IMR-90 (cell line): ENCODE results near the gene CPNE2. TPM values are rescaled to one million over a fixed set of nuclear protein-coding genes. Genes with fewer than 3 reads are reported as not detected.

Experiments
- ATAC-seq: fragments of 200-7000 bp; cut with Tn5 transposase; 2 replicates; pipeline ENCODE4 v1.9.1; 2020; ENCODE audit warnings: low read depth, mild to moderate bottlenecking, moderate library complexity
- BruUV-seq: library from RNA; stranded (reverse); fragments of 400-500 nt; replicated peaks from 2 replicates; lab custom pipeline; 2021; lab: Mats Ljungman, UMichigan
- CTCF ChIA-PET: fragments of 300-600 bp; formaldehyde crosslinking; extraction: SDS; loops from one replicate; lab custom pipeline; 2021; ENCODE audit warnings: antibody characterized with exemption; lab: Yijun Ruan, JAX
- POLR2A ChIA-PET: fragments of 300-600 bp; sonication (Branson Sonifier 250); formaldehyde crosslinking; loops from one replicate; lab custom pipeline; 2022; ENCODE audit warnings: antibody characterized with exemption; ENCODE audit not compliant: unreplicated experiment; lab: Charles Lee
- DNase-seq: peaks from one replicate; pipeline ENCODE4 v3.0.0; 2013
- H2AFZ ChIP-seq: replicated peaks from 2 replicates; pipeline ENCODE3; 2013; ENCODE audit warnings: low read length, mild to moderate bottlenecking; ENCODE audit not compliant: poor library complexity
- H2AK5ac ChIP-seq: 2 replicates; pipeline ENCODE4 v1.6.1; 2013; ENCODE audit warnings: low read depth, low read length, inconsistent platforms
- H2AK9ac ChIP-seq: replicated peaks from 2 replicates; pipeline ENCODE3; 2013; ENCODE audit warnings: mild to moderate bottlenecking, low read depth, low read length, moderate library complexity; ENCODE audit not compliant: poor library complexity
- H2BK120ac ChIP-seq: 2 replicates; pipeline ENCODE4 v1.6.1; 2013; ENCODE audit warnings: low read depth, low read length, inconsistent platforms
- H2BK15ac ChIP-seq: 3 replicates; pipeline ENCODE4 v1.6.1; 2013; ENCODE audit warnings: low read depth, low read length, inconsistent platforms
- H2BK20ac ChIP-seq: 2 replicates; pipeline ENCODE4 v1.6.1; 2013; ENCODE audit warnings: low read depth, mild to moderate bottlenecking, inconsistent platforms, low read length, moderate library complexity
- H2BK5ac ChIP-seq: 2 replicates; pipeline ENCODE4 v1.6.1; 2013; ENCODE audit warnings: mild to moderate bottlenecking, low read depth, low read length, inconsistent platforms; ENCODE audit not compliant: poor library complexity, severe bottlenecking
- H3K14ac ChIP-seq: replicated peaks from 2 replicates; pipeline ENCODE4 v1.6.1; 2013; ENCODE audit warnings: low read depth, low read length, inconsistent platforms
- H3K18ac ChIP-seq: 2 replicates; pipeline ENCODE4 v1.6.1; 2013; ENCODE audit warnings: low read depth, low read length, control low read depth
- H3K23ac ChIP-seq: 2 replicates; pipeline ENCODE4 v1.6.1; 2013; ENCODE audit warnings: low read depth, low read length, inconsistent platforms
- H3K27ac ChIP-seq: 2 replicates; pipeline ENCODE4 v1.5.1; 2013; ENCODE audit warnings: mild to moderate bottlenecking, control low read depth, low read length; ENCODE audit not compliant: insufficient read depth
- H3K27me3 ChIP-seq: 2 replicates; pipeline ENCODE4 v1.6.1; 2013; ENCODE audit warnings: low read length; ENCODE audit not compliant: control insufficient read depth, insufficient read depth
- H3K36me3 ChIP-seq: 2 replicates; pipeline ENCODE4 v1.6.1; 2013; ENCODE audit warnings: low read length, mixed read lengths; ENCODE audit not compliant: control insufficient read depth, insufficient read depth
- H3K4ac ChIP-seq: 2 replicates; pipeline ENCODE4 v1.6.1; 2013; ENCODE audit warnings: low read depth, low read length, inconsistent platforms
- H3K4me1 ChIP-seq: 2 replicates; pipeline ENCODE4 v1.6.1; 2013; ENCODE audit warnings: low read length, mixed read lengths; ENCODE audit not compliant: control insufficient read depth, insufficient read depth
- H3K4me2 ChIP-seq: 2 replicates; pipeline ENCODE4 v1.6.1; 2013; ENCODE audit warnings: low read depth, mild to moderate bottlenecking, control low read depth, low read length, moderate library complexity
- H3K4me3 ChIP-seq: 2 replicates; pipeline ENCODE4 v1.5.1; 2013; ENCODE audit warnings: low read depth, mild to moderate bottlenecking, control low read depth, low read length, moderate library complexity; ENCODE audit not compliant: insufficient read depth
- H3K56ac ChIP-seq: 2 replicates; pipeline ENCODE4 v1.6.1; 2013; ENCODE audit warnings: low read length, inconsistent platforms; ENCODE audit not compliant: insufficient read depth; ENCODE audit errors: extremely low read depth
- H3K79me1 ChIP-seq, 2 experiments: 2 replicates each; pipeline ENCODE4 v1.6.1; 2013; ENCODE audit warnings: low read length in 2 of 2, inconsistent platforms in 1 of 2, low read depth in 1 of 2
- H3K9ac ChIP-seq: 2 replicates; pipeline ENCODE4 v1.6.1; 2013; ENCODE audit warnings: low read depth, low read length, control low read depth
- H3K9me1 ChIP-seq: 2 replicates; pipeline ENCODE4 v1.6.1; 2013; ENCODE audit warnings: low read length, inconsistent platforms; ENCODE audit not compliant: insufficient read depth
- H3K9me3 ChIP-seq: 2 replicates; pipeline ENCODE4 v1.6.1; 2013; ENCODE audit warnings: low read length; ENCODE audit not compliant: control insufficient read depth, insufficient read depth
- H4K20me1 ChIP-seq: 2 replicates; pipeline ENCODE4 v1.6.1; 2013; ENCODE audit warnings: low read length, inconsistent platforms; ENCODE audit not compliant: insufficient read depth
- H4K5ac ChIP-seq: 2 replicates; pipeline ENCODE4 v1.6.1; 2013; ENCODE audit warnings: mild to moderate bottlenecking, low read depth, low read length, control low read depth
- H4K8ac ChIP-seq, 2 experiments: 2 replicates each; pipeline ENCODE4 v1.6.1; 2013; ENCODE audit warnings: low read depth in 2 of 2, low read length in 2 of 2, control low read depth in 1 of 2, inconsistent platforms in 1 of 2
- H4K91ac ChIP-seq: 2 replicates; pipeline ENCODE4 v1.6.1; 2013; ENCODE audit warnings: low read depth, low read length, inconsistent platforms; ENCODE audit not compliant: insufficient read depth
- FOS ChIP-seq: fragments of 150-350 bp; IDR thresholded peaks from 2 replicates; pipeline ENCODE4 v1.6.1; 2016; ENCODE audit warnings: low read depth, low read length
- MAFK ChIP-seq: IDR thresholded peaks from 2 replicates; pipeline ENCODE4 v1.6.1; 2012; ENCODE audit warnings: low read depth, low read length, improper control_type of control experiment
- MAZ ChIP-seq: IDR thresholded peaks from 2 replicates; pipeline ENCODE4 v1.6.1; 2012; ENCODE audit warnings: low read depth, mild to moderate bottlenecking, low read length, improper control_type of control experiment, moderate library complexity, borderline replicate concordance
- MXI1 ChIP-seq: IDR thresholded peaks from 2 replicates; pipeline ENCODE4 v1.6.1; 2012; ENCODE audit warnings: low read depth, mild to moderate bottlenecking, low read length, moderate library complexity, borderline replicate concordance
- NFE2L2 ChIP-seq: fragments of 150-350 bp; IDR thresholded peaks from 2 replicates; pipeline ENCODE4 v1.6.1; 2016; ENCODE audit warnings: low read depth, mild to moderate bottlenecking, low read length
- RAD21 ChIP-seq: IDR thresholded peaks from 2 replicates; pipeline ENCODE4 v1.6.1; 2012; ENCODE audit warnings: low read length, improper control_type of control experiment
- RCOR1 ChIP-seq: IDR thresholded peaks from 2 replicates; pipeline ENCODE4 v1.6.1; 2012; ENCODE audit warnings: mild to moderate bottlenecking, low read length, improper control_type of control experiment; ENCODE audit not compliant: insufficient replicate concordance
- RFX5 ChIP-seq: IDR thresholded peaks from 2 replicates; pipeline ENCODE4 v1.8.0; 2012; ENCODE audit warnings: low read depth, mild to moderate bottlenecking, low read length, moderate library complexity
- SMC3 ChIP-seq: fragments of 150-350 bp; IDR thresholded peaks from 2 replicates; pipeline ENCODE4 v1.6.1; 2016; ENCODE audit warnings: low read depth, mild to moderate bottlenecking, antibody characterized with exemption, low read length, moderate library complexity
- WGBS, 2 experiments: methylation state at CpG; one replicate each; pipeline versions ENCODE4 v1.1.5 to v1.1.7; 2013; ENCODE audit warnings: missing lambda C conversion rate in 2 of 2; ENCODE audit not compliant: insufficient read length in 1 of 2; ENCODE audit errors: extremely low coverage in 2 of 2; 5-methylcytosine and 5-hydroxymethylcytosine counted together
- dilution Hi-C: fragments of 300-500 bp; cut with HindIII; formaldehyde crosslinking; loops from one replicate; pipeline ENCODE4 v1.14.3; 2018; ENCODE audit warnings: low sequenced_read_pairs; ENCODE audit not compliant: unreplicated experiment
- in situ Hi-C: fragments of 300-500 bp; cut with MboI; formaldehyde crosslinking; loops from 3 replicates; pipeline ENCODE4 v1.14.3; 2019; ENCODE audit warnings: low sequenced_read_pairs, inconsistent platforms, mixed read lengths
- intact Hi-C: fragments of 100-400 bp; cut with micrococcal nuclease; formaldehyde crosslinking; loops from 2 replicates; pipeline ENCODE4 v1.10.0; 2022
- polyA plus RNA-seq, 3 experiments: library from polyadenylated mRNA; depleted of rRNA; stranded (reverse); fragments of >200 nt; gene quantifications; 2 replicates each; pipeline ENCODE4 v1.2.3, GENCODE V29; 2012; ENCODE audit warnings: low replicate concordance in 1 of 3
- total RNA-seq: library from RNA; depleted of rRNA; stranded (reverse); fragments of >200 nt; gene quantifications from 2 replicates; pipeline ENCODE4 v1.2.3, GENCODE V29; 2012
- TF ChIP-seq, protein P1 (sequence below): fragments of 150-350 bp; IDR thresholded peaks from 2 replicates; pipeline ENCODE4 v1.6.1; 2016; ENCODE audit warnings: low read depth, mild to moderate bottlenecking, low read length, moderate library complexity, borderline replicate concordance
- TF ChIP-seq, protein P2 (sequence below): conservative IDR thresholded peaks from 2 replicates; pipeline ENCODE4 v1.5.1; 2012; ENCODE audit warnings: mild to moderate bottlenecking, low read depth, low read length, improper control_type of control experiment

Gene CPNE2
- total and polyA plus RNA-seq, 2 of the 4 experiments (the other 2 are of a cell fraction) = 15.4 to 48.0 TPM

DNA sequence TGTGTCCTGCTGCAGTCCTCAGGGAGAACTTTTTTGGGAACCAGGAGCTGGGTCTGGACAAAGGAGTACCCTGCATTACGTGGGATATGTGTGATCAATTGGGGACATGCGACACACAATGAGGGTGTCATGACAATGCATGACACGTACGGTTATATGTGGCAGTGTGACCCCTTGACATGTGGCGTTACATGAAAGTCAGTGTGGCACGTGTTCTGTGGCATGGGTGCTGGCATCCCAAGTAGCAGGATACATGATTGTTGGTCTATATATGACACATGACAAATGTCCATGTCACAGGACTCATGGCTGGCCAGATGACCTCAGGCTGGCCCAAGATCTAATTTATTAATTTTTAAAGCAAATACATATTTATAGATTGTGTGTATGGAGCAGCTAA lies 9.7 kb upstream of the CPNE2 start:
- H2AK5ac ChIP-seq = no peak overlapping the region
- H4K91ac ChIP-seq = no peak overlapping the region
- H3K27ac ChIP-seq = no peak overlapping the region
- H2BK120ac ChIP-seq = no peak overlapping the region
- no peak overlapping the region for H4K5ac ChIP-seq
- no peak overlapping the region for H4K8ac ChIP-seq
- no peak overlapping the region for H3K14ac ChIP-seq
- intact Hi-C loops (loop anchor here (5.0 kb wide), 1 partner anchor 165 kb away; the partner anchor contains the start of gene ARL2BP), dilution Hi-C loops (no loop called here), in situ Hi-C loops (loop anchor here (10.0 kb wide), 2 partner anchors 212 to 332 kb away; no protein-coding TSS in a partner anchor)
- ATAC-seq = no peak
- H2BK20ac ChIP-seq = no peak overlapping the region
- no peak overlapping the region for H2AFZ ChIP-seq
- TF ChIP-seq SMC3 (no peak), RFX5 (no peak), MAZ (no peak), FOS (no peak), RAD21 (no peak), MXI1 (no peak), RCOR1 (no peak), NFE2L2 (no peak), MAFK (no peak)
- TF ChIP-seq, protein P1, sequence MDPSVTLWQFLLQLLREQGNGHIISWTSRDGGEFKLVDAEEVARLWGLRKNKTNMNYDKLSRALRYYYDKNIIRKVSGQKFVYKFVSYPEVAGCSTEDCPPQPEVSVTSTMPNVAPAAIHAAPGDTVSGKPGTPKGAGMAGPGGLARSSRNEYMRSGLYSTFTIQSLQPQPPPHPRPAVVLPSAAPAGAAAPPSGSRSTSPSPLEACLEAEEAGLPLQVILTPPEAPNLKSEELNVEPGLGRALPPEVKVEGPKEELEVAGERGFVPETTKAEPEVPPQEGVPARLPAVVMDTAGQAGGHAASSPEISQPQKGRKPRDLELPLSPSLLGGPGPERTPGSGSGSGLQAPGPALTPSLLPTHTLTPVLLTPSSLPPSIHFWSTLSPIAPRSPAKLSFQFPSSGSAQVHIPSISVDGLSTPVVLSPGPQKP = no peak
- TF ChIP-seq, protein P2, sequence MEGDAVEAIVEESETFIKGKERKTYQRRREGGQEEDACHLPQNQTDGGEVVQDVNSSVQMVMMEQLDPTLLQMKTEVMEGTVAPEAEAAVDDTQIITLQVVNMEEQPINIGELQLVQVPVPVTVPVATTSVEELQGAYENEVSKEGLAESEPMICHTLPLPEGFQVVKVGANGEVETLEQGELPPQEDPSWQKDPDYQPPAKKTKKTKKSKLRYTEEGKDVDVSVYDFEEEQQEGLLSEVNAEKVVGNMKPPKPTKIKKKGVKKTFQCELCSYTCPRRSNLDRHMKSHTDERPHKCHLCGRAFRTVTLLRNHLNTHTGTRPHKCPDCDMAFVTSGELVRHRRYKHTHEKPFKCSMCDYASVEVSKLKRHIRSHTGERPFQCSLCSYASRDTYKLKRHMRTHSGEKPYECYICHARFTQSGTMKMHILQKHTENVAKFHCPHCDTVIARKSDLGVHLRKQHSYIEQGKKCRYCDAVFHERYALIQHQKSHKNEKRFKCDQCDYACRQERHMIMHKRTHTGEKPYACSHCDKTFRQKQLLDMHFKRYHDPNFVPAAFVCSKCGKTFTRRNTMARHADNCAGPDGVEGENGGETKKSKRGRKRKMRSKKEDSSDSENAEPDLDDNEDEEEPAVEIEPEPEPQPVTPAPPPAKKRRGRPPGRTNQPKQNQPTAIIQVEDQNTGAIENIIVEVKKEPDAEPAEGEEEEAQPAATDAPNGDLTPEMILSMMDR = no peak
- no peaks in the 10 kb centered on the region for H3K4me1 ChIP-seq
- no peak overlapping the region for H3K4me2 ChIP-seq
- POLR2A ChIA-PET = no interaction called here
- BruUV-seq = no TSS peak
- no peak overlapping the region for H3K18ac ChIP-seq
- peaks cover 3% of the 10 kb centered on the region for H3K36me3 ChIP-seq
- CTCF ChIA-PET = no interaction called here
- no peak overlapping the region for H2BK15ac ChIP-seq
- H3K27me3 ChIP-seq = peaks cover 2% of the 10 kb centered on the region; the same call in 1 of the 2 replicates
- no peak for DNase-seq
- no peaks in the 10 kb centered on the region for H3K9me1 ChIP-seq
- no peak overlapping the region for H3K9ac ChIP-seq
- no peaks in the 10 kb centered on the region for H3K79me1 ChIP-seq
- H2BK5ac ChIP-seq = no peak overlapping the region
- no peaks in the 10 kb centered on the region for H3K9me3 ChIP-seq
- H4K20me1 ChIP-seq = no peaks in the 10 kb centered on the region
- H3K4me3 ChIP-seq = no peak overlapping the region
- no peak overlapping the region for H3K4ac ChIP-seq
- H3K56ac ChIP-seq = no peak overlapping the region
- no peak overlapping the region for H3K23ac ChIP-seq
- 93% methylated on average over 6 of the region's 6 CpGs; no CpG with 5 or more reads in 1 of the 2 experiments for WGBS, 2 experiments
- H2AK9ac ChIP-seq = no peak overlapping the region
